GM18499 (cell line): ENCODE measurements around the gene MOB2.

Experiments
- ATAC-seq: cut with Tn5 transposase; IDR thresholded peaks from one replicate; pipeline ENCODE4 v1.9.1; 2021; ENCODE audit warnings: moderate number of reproducible peaks; ENCODE audit not compliant: insufficient read depth, unreplicated experiment

Gene MOB2

GRCh38 chr11:1460396-1460985 lies 26.1 kb downstream of the MOB2 start:
- no peak for ATAC-seq

GRCh38 chr11:1459764-1460395 lies 26.7 kb downstream of the MOB2 start:
- no peak for ATAC-seq

- ATAC-seq = no peak
Observed at GRCh38 chr11:1459219-1459575, 27.4 kb downstream of the MOB2 start.

DNA sequence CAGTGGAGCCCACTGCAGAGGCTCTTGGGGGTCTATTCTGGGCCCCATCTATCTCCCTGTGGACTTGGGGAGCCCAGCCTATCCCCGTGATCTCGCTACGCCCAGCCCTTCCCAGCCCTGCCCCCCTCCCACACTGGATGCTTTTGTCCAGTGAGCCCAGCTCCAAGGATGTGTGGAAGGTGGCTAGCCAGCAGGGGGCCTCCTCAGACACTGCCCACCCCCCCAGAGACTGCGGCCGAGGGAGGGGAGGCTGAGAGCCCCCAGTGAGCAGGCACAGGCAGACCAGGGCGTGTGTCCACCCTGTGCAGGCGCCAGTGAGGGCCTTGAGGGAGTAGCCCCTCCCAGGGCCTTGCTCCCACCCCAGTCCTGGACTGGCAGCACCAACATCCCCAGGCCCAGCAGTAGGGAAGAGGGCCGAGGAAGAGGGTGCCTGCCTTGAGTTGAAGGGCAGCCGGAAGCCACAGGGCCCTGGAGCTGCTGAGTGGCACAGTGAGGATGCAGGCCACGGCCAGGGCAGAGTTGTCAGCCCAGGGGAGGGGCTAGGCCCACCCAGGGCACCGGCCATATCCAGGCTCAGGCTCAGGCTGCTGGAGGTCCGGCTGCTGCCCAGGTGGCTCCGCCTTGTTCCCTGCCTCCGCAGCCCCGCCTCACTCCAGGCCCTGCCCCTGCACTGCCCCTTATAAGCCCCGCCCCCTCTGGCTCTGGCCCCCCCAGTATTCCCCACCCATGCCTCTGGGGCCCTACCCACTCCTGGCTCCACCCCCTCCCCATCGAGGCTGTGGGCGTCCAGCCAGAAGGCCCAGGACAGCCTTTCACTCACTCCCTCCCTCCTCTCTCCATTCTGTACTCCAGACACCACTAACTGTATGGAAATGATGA lies 28.0 kb downstream of the MOB2 start:
- no peak for ATAC-seq

- ATAC-seq = no peak
Observed at GRCh38 chr11:1457856-1458255, 28.7 kb downstream of the MOB2 start.

- no peak for ATAC-seq
Observed at GRCh38 chr11:1457326-1457680, 29.3 kb downstream of the MOB2 start.

GRCh38 chr11:1456596-1457325 lies 29.8 kb downstream of the MOB2 start:
- no peak for ATAC-seq

DNA sequence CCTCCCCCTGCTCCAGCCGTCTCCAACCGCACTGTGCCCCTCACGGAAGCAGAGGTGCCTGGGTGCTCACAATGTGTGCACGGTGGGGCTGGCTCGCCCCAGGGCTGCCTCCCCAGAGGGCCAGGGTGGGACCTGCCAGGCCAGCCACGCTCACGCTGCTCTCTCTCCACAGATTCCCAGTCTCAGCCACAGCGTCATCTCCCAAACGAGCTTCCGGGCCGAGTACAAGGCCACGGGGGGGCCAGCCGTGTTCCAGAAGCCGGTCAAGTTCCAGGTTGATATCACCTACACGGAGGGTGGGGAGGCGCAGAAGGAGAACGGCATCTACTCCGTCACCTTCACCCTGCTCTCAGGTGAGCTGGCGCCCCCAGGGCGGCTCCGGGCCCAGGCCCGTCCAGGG lies 30.4 kb downstream of the MOB2 start:
- no peak for ATAC-seq

DNA sequence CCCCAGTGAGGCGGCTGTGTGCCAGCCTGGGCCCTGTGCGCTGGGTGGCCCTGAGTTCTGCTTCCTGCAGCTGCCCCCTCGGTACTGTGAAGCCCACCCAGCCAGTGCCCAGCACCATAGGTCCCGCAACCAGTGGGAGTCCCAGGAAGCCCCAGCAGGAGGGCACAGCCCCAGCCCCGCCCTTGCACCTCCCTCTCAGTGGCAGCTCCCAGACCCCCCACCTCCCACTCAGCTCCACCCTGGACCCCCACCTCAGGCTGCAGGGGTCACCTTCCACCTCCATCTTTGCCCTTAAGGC lies 30.9 kb downstream of the MOB2 start:
- ATAC-seq = no peak

DNA sequence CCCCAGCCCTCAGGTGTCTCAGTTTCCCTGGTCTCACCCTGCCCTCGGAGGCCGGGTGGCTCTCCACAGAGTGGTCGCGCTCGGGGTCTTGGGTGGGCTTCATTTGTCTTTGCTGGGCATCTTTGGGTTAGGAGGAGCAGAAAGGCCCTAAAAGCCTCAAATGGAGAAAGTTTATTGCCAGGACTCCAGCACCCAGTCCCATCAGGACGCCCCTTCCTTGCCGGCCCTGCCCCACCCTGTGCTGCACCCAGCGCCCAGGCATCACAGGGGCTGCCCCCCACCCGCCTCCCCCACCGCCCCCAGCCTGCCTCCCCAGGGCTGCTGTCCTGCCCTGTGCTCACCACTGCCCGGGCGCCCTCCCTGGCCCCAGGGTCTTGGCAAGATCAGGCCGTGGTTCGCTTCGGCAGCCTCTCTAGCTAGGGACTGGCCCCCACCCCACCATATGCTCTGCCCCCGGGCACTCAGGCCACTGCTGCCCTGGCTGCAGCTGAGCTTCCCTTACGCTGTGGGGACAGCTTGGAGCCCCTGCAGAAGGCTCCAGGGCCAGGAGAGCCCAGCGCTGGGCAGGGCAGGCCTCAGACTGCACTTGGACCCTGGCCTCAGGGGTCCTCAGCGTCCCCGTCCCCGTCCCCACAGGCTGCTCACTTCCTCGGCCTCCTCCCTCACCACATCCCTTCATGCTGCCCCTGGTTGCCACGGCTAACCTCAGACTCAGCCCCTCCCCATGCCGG lies 31.4 kb downstream of the MOB2 start:
- ATAC-seq = no peak

GRCh38 chr11:1454576-1454975 lies 32.0 kb downstream of the MOB2 start:
- no peak for ATAC-seq

GRCh38 chr11:1453611-1454034 lies 33.0 kb downstream of the MOB2 start:
- no peak for ATAC-seq

DNA sequence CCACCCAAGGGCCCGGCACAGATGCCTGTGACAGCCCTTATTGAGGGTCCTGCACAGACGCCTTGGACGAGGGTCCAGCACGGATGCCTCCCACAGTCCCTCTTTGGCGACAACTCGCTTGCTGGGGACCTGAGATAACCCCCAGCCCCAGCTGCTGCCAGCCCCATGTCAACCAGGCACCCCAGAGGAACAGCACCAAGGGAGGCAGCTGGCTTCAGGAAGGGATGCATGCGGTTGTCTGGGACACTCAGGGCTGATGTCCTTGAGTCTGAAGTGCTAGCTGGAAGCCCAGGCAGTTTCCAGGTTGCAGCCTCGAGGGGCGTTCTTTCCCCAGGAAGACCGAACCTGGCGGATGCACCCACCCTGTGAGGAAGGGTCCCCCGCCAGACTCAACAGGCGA lies 33.8 kb downstream of the MOB2 start:
- no peak for ATAC-seq

GRCh38 chr11:1451781-1452470 lies 34.7 kb downstream of the MOB2 start:
- no peak for ATAC-seq

- ATAC-seq = no peak
Observed at GRCh38 chr11:1450949-1451710, 35.4 kb downstream of the MOB2 start.

DNA sequence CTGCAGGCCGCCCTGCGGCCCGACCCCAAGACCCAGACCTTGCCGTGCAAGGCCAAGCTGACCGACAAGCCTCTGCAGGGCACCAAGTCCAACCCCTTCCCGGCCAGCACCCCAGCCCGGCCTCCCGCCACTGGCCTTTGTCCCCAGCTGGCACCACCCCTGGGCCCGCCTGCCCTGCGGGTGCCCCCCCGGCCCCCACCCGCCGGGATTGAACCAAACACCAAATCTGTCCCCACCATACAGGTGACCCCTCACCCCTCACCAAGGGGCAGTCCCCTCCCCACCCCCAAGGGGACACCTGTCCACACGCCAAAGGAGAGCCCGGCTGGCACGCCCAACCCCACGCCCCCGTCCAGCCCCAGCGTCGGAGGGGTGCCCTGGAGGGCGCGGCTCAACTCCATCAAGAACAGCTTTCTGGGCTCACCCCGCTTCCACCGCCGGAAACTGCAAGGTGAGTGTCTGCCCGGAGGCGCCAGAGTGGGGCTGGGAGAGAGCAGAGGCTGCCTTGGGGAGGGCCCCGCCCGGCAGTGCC lies 36.2 kb downstream of the MOB2 start:
- no peak for ATAC-seq

DNA sequence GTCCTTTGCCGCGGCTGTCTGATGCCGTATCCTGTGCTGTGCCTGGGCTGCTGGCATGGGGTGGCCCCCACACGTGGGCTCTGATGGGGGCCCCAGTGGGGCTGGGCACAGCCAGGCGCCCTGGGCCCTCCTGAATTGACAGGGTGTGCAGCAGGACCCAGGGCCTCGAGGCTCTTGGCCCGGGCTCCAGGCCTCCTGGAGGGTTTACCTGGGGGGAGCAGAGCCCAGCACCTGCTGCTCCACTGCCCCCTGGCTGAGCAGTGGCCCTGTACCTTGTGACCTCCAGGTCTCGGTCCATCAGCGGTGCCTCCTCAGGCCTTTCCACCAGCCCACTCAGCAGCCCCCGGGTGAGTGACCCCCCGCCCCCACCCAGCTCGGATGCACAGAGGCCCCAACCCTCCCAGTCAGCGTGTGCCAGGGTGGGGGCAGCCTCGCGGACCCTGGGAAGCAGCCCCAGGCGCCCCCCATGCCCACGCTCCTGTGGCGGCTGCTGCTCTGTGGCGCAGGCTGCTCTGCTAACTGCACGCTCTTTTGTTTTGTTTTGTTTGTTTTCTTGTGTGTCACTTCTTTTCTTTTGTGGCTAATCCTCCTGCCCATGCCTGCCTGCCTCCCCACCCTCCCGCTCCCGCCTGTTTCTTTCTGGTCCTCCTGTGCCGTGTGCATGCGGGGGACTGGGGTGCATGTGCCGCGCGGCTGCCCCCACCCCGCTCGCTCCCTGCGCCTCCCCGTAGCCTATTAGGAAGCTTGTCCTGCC lies 36.9 kb downstream of the MOB2 start:
- no peak for ATAC-seq

DNA sequence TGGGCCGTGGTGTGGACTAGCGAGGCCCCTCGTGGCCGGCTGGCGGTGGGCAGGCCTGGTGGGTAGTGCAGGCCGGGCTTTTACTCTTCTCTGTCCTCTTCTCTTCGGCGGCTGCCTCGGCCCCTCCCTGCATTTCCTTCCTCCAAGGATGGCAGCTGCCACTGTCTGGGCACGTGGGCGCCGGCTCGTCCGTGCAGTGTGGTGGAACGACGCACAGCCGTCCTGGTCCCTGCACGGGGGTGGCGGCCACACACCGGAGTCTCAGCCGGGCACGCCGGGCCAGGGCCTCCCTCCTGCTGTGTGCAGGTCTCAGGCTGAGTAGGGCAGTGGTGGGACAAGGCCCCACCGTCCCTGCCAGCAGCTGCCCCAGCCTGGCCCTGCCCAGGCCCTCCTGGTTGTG lies 37.7 kb downstream of the MOB2 start:
- ATAC-seq = no peak
